Mesenchymal stem cell (in vitro differentiated cells and primary cell): ENCODE measurements around the gene AFF1.

Experiments
- DNase-seq: peaks from one replicate; pipeline ENCODE4 v3.0.0-alpha.2; 2013
- H2AFZ ChIP-seq: one replicate; pipeline ENCODE4 v1.6.1; 2013; ENCODE audit warnings: low read depth, mild to moderate bottlenecking, control low read depth, inconsistent platforms, low read length, moderate library complexity
- H2AK5ac ChIP-seq: 2 replicates; pipeline ENCODE4 v1.6.1; 2013; ENCODE audit warnings: low read length, moderate library complexity, mild to moderate bottlenecking, inconsistent platforms; ENCODE audit not compliant: severe bottlenecking
- H2BK120ac ChIP-seq: one replicate; pipeline ENCODE4 v1.6.1; 2013; ENCODE audit warnings: low read depth, mild to moderate bottlenecking, inconsistent platforms, low read length, moderate library complexity
- H2BK12ac ChIP-seq, 2 experiments: one replicate each; pipeline ENCODE4 v1.6.1; 2013; ENCODE audit warnings: inconsistent platforms in 2 of 2, low read length in 2 of 2, mild to moderate bottlenecking in 2 of 2, moderate library complexity in 2 of 2, control low read depth in 1 of 2
- H2BK15ac ChIP-seq: one replicate; pipeline ENCODE4 v1.6.1; 2013; ENCODE audit warnings: mild to moderate bottlenecking, low read depth, inconsistent platforms; ENCODE audit not compliant: poor library complexity, severe bottlenecking
- H2BK5ac ChIP-seq: 2 replicates; pipeline ENCODE4 v1.6.1; 2013; ENCODE audit warnings: low read depth, mild to moderate bottlenecking, low read length, control low read depth, inconsistent platforms; ENCODE audit not compliant: poor library complexity, severe bottlenecking
- H3K14ac ChIP-seq, 2 experiments: one replicate each; pipeline ENCODE4 v1.6.1; 2013; ENCODE audit warnings: inconsistent platforms in 2 of 2, low read length in 2 of 2, control low read depth in 1 of 2, mild to moderate bottlenecking in 1 of 2, moderate library complexity in 1 of 2
- H3K18ac ChIP-seq, 2 experiments: one replicate each; pipeline ENCODE4 v1.6.1; 2013; ENCODE audit warnings: inconsistent platforms in 2 of 2, low read length in 2 of 2, control low read depth in 1 of 2, low read depth in 1 of 2, mild to moderate bottlenecking in 1 of 2
- H3K23ac ChIP-seq, 2 experiments: one replicate each; pipeline ENCODE4 v1.6.1; 2013; ENCODE audit warnings: inconsistent platforms in 2 of 2, low read length in 2 of 2, mild to moderate bottlenecking in 2 of 2, moderate library complexity in 2 of 2, control low read depth in 1 of 2
- H3K27ac ChIP-seq: 2 replicates; pipeline ENCODE4 v1.5.1; 2013; ENCODE audit warnings: mild to moderate bottlenecking, moderate library complexity, low read length, control low read depth, inconsistent platforms; ENCODE audit not compliant: poor library complexity, severe bottlenecking
- H3K27me3 ChIP-seq, 2 experiments: 2 replicates each; pipeline versions ENCODE4 v1.6.1 to v1.7.0; 2013; ENCODE audit warnings: low read length in 2 of 2, mild to moderate bottlenecking in 2 of 2, moderate library complexity in 2 of 2, control low read depth in 1 of 2, inconsistent platforms in 1 of 2; ENCODE audit not compliant: control insufficient read depth in 1 of 2, insufficient read depth in 1 of 2
- H3K36me3 ChIP-seq, 2 experiments: 2 replicates each; pipeline versions ENCODE4 v1.6.1 to v1.7.0; 2013; ENCODE audit warnings: low read length in 2 of 2, control low read depth in 1 of 2, inconsistent platforms in 1 of 2, low read depth in 1 of 2, mild to moderate bottlenecking in 1 of 2; ENCODE audit not compliant: insufficient read depth in 2 of 2, control insufficient read depth in 1 of 2
- H3K4ac ChIP-seq, 2 experiments: one replicate each; pipeline ENCODE4 v1.6.1; 2013; ENCODE audit warnings: inconsistent platforms in 2 of 2, low read length in 2 of 2, mild to moderate bottlenecking in 2 of 2, moderate library complexity in 2 of 2, control low read depth in 1 of 2, low read depth in 1 of 2
- H3K4me1 ChIP-seq: 2 replicates; pipeline ENCODE4 v1.6.1; 2013; ENCODE audit warnings: low read depth, low read length, control low read depth; ENCODE audit not compliant: control insufficient read depth, insufficient read depth
- H3K4me2 ChIP-seq: 2 replicates; pipeline ENCODE4 v1.6.1; 2013; ENCODE audit warnings: low read length, mild to moderate bottlenecking, inconsistent platforms; ENCODE audit not compliant: poor library complexity, severe bottlenecking
- H3K4me3 ChIP-seq, 2 experiments: 2 replicates each; pipeline versions ENCODE4 v1.5.1 to v1.7.0; 2013; ENCODE audit warnings: low read length in 2 of 2, mild to moderate bottlenecking in 2 of 2, control low read depth in 1 of 2, low read depth in 1 of 2; ENCODE audit not compliant: insufficient read depth in 1 of 2
- H3K79me1 ChIP-seq: replicated peaks from 2 replicates; pipeline ENCODE4 v1.6.1; 2013; ENCODE audit warnings: mild to moderate bottlenecking, control low read depth, low read length, inconsistent platforms; ENCODE audit not compliant: poor library complexity, severe bottlenecking
- H3K9ac ChIP-seq: 2 replicates; pipeline ENCODE4 v1.7.0; 2013; ENCODE audit warnings: mild to moderate bottlenecking, low read length, moderate library complexity
- H3K9me3 ChIP-seq: 2 replicates; pipeline ENCODE4 v1.7.0; 2013; ENCODE audit warnings: mild to moderate bottlenecking, low read length; ENCODE audit not compliant: control insufficient read depth
- H4K8ac ChIP-seq: one replicate; pipeline ENCODE4 v1.6.1; 2013; ENCODE audit warnings: inconsistent platforms, mild to moderate bottlenecking, low read length, moderate library complexity
- H4K91ac ChIP-seq: one replicate; pipeline ENCODE4 v1.6.1; 2013; ENCODE audit warnings: mild to moderate bottlenecking, low read length, inconsistent platforms
- WGBS: methylation state at CpG from one replicate; pipeline ENCODE4 v1.1.7; 2013; ENCODE audit warnings: mixed read lengths; 5-methylcytosine and 5-hydroxymethylcytosine counted together

The AFF1 gene

DNA sequence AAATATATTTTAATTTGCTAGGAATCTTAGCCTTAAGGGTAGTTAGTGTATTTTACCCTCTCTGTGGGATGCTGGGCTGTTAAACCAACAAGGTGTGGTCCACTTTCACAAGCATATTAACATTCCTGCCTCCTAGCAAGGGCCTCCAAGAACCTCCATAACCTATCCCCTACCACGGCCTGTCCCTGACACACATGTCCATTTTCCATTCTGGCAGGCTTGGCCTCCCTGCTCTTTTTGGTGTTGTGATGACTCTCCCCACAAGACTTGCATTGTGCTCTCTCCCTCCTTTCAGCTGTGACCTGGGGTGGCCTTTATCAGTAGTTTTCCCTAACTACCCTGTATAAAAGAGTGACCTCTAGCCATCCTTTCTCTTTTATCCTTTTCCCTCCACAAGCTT is 165.4 kb downstream of the AFF1 start:
- H3K4me2 ChIP-seq: no peak overlapping the region
- no peak overlapping the region for H3K18ac ChIP-seq
- H3K4me1 ChIP-seq: peaks cover 3% of the 10 kb centered on the region
- H3K14ac ChIP-seq: no peak overlapping the region
- no peak overlapping the region for H3K4me3 ChIP-seq
- H3K9ac ChIP-seq: no peak overlapping the region
- no peak overlapping the region for H3K4ac ChIP-seq
- no peak overlapping the region for H2BK120ac ChIP-seq
- 91% methylated on average over 1 of the region's 1 CpG for WGBS
- H4K8ac ChIP-seq: no peak overlapping the region
- no peak overlapping the region for H2AFZ ChIP-seq
- no peaks in the 10 kb centered on the region for H3K9me3 ChIP-seq
- no peak for DNase-seq
- H3K79me1 ChIP-seq: peaks cover 10% of the 10 kb centered on the region
- H3K23ac ChIP-seq: no peak overlapping the region
- H3K27me3 ChIP-seq: no peaks in the 10 kb centered on the region
- H2AK5ac ChIP-seq: no peak overlapping the region
- no peak overlapping the region for H3K27ac ChIP-seq
- H2BK15ac ChIP-seq: no peak overlapping the region
- H3K36me3 ChIP-seq: peaks cover 0 to 12% of the 10 kb centered on the region in 2 experiments
- H2BK5ac ChIP-seq: no peak overlapping the region
- H2BK12ac ChIP-seq: no peak overlapping the region
- no peak overlapping the region for H4K91ac ChIP-seq

DNA sequence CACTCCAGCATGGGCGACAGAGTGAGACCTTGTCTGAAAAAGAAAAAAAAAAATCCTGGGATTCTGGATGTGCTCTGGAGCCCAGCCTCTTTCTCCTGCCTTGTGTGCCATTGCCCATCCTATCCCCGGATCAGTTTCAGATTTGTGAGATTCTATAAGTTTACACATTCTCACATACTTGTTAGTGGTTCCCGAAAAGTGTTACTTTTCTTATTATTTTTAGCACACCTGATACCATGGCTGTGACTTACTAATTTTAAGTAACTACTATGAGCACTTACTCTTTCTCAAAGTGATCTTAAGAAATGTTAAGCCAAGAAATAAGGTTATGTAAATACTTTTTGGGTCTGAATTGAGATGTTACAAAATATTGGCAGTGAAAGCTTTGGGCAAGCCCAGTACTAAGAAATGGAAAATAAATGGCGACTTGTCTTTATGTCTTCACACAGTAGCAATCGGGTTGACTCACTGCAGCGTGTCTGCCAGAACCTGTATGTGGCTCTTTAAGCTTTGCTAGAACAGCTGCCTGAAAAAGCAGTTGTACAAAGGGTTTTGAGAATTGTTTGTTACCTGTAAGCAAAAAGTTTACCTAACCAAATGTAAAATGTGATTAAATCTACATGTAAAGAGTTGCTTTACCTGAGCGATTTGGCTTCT is 166.9 kb downstream of the AFF1 start:
- Histone ChIP-seq H3K27me3 (no peaks in the 10 kb centered on the region), H3K4me1 (peaks cover 3% of the 10 kb centered on the region)
- 82% methylated on average over 6 of the region's 7 CpGs for WGBS

DNA sequence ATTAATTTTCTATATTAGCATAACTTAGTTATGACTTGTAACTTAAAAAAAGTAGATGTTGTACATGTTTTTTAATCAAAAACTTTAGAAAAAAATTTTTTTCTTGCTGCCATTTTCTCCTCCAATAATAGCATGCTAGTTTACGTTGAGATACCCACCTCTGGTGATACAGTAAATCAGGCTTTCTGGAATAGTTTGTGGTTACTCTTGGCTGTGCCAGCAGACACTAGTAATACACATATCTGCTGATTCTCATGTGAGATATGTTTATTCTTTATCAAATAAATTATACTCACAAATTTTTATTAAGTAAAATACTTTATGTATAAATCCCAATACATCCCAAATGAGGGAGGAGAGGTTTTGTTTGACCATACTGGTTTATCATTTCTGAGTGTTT is 168.3 kb downstream of the AFF1 start:
- Histone ChIP-seq H3K23ac (no peak overlapping the region), H4K8ac (no peak overlapping the region), H3K18ac (no peak overlapping the region), H2AK5ac (no peak overlapping the region), H3K4ac (no peak overlapping the region), H2BK5ac (no peak overlapping the region), H3K79me1 (peaks cover 6% of the 10 kb centered on the region), H3K4me2 (no peak overlapping the region), H3K36me3 (peaks cover 0 to 24% of the 10 kb centered on the region in 2 experiments), H3K9ac (peak overlapping the region; percentile 92), H3K4me3 (peak overlapping the region in 1 of 2 experiments; percentile 52), H3K14ac (no peak overlapping the region), H3K27ac (peak overlapping the region; percentile 54), H3K27me3 (no peaks in the 10 kb centered on the region), H3K4me1 (peaks cover 3% of the 10 kb centered on the region), H2BK12ac (no peak overlapping the region), H4K91ac (no peak overlapping the region), H2BK15ac (no peak overlapping the region), H2BK120ac (no peak overlapping the region), H3K9me3 (no peaks in the 10 kb centered on the region), H2AFZ (no peak overlapping the region)
- no CpG with 5 or more reads among the region's 1 CpG for WGBS
- no peak for DNase-seq

More for the DNA sequence above, 166.9 kb downstream of the AFF1 start:
- no peak for DNase-seq
- no peak overlapping the region for H3K4me3 ChIP-seq
- H3K27ac ChIP-seq: no peak overlapping the region
- no peak overlapping the region for H3K23ac ChIP-seq
- no peak overlapping the region for H3K4ac ChIP-seq
- no peak overlapping the region for H2BK5ac ChIP-seq
- no peak overlapping the region for H3K14ac ChIP-seq
- no peak overlapping the region for H2AK5ac ChIP-seq
- peaks cover 0 to 23% of the 10 kb centered on the region in 2 experiments for H3K36me3 ChIP-seq
- H3K79me1 ChIP-seq: peaks cover 10% of the 10 kb centered on the region
- no peak overlapping the region for H3K4me2 ChIP-seq
- H2BK12ac ChIP-seq: no peak overlapping the region
- no peak overlapping the region for H3K18ac ChIP-seq
- H3K9me3 ChIP-seq: no peaks in the 10 kb centered on the region
- H2AFZ ChIP-seq: no peak overlapping the region
- H4K91ac ChIP-seq: no peak overlapping the region
- no peak overlapping the region for H3K9ac ChIP-seq
- H2BK120ac ChIP-seq: no peak overlapping the region
- no peak overlapping the region for H2BK15ac ChIP-seq
- no peak overlapping the region for H4K8ac ChIP-seq

DNA sequence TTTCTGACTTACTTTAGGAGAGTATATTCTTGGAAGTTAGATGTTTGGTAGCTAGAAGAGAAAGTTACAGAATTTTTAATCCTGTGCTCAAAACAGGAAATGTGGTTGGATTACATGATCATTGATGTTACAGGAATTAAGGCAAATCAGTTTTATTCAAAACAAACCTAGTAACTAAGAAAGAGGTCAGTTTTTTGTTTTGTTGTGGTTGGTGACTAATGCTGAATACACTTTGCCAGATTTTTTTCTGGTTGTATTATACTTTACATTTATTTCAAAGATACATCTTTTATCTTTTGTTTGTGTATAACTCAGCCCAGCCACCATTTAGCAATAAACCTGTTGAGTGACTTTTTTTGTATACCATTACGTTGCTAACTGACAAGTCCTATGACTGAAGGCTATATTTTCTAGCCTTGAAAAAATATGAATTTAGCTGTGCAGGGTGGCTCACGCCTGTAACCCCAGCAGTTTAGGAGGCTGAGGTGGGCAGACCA is 168.9 kb downstream of the AFF1 start:
- H2AFZ ChIP-seq: no peak overlapping the region
- no peak overlapping the region for H2BK15ac ChIP-seq
- H3K14ac ChIP-seq: no peak overlapping the region
- H3K9me3 ChIP-seq: no peaks in the 10 kb centered on the region
- DNase-seq: peak; percentile 73
- no peak overlapping the region for H3K23ac ChIP-seq
- peak overlapping the region in 1 of 2 experiments; percentile 4 for H3K18ac ChIP-seq
- no peak overlapping the region for H3K4ac ChIP-seq
- WGBS: 31% methylated on average over 2 of the region's 2 CpGs
- H2BK5ac ChIP-seq: no peak overlapping the region
- peak overlapping the region; percentile 54 for H3K27ac ChIP-seq
- H3K9ac ChIP-seq: peak overlapping the region; percentile 92
- no peak overlapping the region for H2BK120ac ChIP-seq
- H3K36me3 ChIP-seq: peaks cover 0 to 24% of the 10 kb centered on the region in 2 experiments
- no peak overlapping the region for H3K4me2 ChIP-seq
- H2AK5ac ChIP-seq: peak overlapping the region; percentile 23
- no peak overlapping the region for H4K91ac ChIP-seq
- H4K8ac ChIP-seq: no peak overlapping the region
- peak overlapping the region in 1 of 2 experiments; percentile 57 for H3K4me3 ChIP-seq
- no peak overlapping the region for H2BK12ac ChIP-seq
- peaks cover 5% of the 10 kb centered on the region for H3K4me1 ChIP-seq
- H3K79me1 ChIP-seq: peaks cover 5% of the 10 kb centered on the region
- no peaks in the 10 kb centered on the region for H3K27me3 ChIP-seq
